ENCODE data around the gene SMIM20.

SMIM20 gene

DNA sequence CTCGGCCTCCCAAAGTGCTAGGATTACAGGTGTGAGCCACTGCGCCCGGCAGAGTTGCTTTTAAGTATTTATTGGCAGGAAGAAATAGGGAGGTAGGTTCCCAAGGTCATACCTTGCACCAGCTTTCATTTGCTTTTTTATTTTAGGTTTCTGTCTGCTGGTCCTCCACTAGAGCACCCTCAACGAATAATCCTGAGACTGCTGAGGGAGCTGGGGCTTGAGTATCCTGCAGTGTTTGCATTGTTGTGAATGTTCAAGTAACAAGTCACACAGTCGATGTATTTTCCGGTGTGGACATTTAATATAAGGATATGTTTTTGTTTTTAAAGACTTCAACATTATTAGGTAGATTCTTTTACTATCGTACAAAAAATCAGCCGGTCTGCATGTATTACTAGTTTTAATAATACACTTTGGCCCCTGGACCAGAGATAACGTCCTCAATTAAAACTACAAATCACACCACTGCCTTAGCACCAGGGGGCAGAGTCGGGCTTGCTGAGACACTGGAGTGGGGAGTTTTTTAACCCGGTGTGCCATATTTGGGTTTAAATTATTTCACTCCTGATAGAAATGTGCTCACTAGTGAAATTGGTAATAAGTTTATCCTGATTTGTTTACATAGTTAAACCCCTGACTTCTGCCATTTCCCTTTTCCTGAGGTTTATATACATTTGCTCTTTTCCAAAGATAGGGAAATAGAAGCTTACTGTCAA is 11.6 kb downstream of the SMIM20 start:
- DNase-seq: peak in 26 of 51 donors; percentile 3 to 64 (median 20)

DNA sequence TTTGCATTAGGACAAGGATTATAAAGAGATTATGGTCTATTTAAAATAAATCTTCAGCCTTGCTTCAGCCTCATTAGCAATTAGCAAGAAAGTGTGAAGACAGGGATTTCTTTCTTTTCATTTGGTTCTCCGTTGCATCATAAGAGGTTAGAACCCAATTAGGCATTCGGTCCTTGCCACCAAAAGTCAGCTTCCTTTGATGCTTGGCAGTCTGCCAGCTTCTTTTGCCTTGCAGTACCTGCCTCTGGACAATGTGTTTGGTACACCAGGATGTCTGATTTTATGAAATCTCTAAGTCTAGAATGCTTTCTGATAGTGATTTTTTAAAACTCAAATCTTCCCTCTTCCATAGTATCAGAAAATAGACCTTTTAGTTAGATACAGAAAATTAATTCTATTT is 12.4 kb downstream of the SMIM20 start:
- DNase-seq: peak in 8 of 51 donors; percentile 1 to 32 (median 11)

- DNase-seq: peak in 1 of 51 donors; percentile 50
These were observed 13.6 kb downstream of the SMIM20 start for GRCh38 chr4:25927361-25928195.

DNA sequence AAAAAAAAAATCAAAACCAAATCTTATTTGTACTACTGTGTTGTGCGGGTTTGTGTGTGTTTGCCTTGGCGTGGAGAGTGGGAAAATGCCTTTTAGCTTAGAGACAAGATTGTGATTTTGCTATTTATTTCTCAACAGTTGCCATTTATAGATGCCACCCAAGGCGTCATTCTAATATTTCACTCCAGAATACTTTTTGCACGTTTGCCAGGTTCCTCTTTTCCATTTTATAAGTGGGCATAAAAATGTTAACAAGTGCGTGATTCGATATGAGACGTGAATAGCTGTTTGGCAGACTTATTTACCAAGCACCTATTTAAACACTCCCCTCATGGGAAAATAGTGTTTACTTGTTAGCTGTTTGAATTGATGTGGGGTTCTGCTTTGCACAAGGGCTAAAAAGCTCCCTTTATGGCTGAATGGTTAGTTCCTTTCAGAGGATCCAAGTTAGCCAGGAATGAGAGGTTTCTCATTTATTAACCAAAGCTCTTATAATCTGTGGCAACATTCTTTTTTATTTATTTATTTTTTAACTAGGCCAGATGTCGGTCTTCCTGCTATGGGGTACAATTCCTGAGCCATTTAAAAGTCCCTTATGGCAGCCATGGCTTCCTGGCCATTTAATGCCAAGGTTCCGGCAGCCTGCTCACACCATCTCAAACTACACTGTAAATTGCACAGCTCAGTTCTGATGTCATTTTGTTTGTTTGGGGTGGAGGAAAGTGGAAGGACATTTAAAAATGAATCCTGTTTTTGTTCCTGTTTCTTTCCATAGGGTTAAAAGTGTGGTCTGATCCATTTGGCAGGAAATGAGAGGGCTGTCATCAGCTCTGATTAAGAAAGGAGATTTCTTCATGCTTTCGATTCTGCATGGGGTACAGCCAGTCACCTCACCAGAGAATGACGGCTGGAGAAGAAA is 14.6 kb downstream of the SMIM20 start:
- no peak for DNase-seq

DNA sequence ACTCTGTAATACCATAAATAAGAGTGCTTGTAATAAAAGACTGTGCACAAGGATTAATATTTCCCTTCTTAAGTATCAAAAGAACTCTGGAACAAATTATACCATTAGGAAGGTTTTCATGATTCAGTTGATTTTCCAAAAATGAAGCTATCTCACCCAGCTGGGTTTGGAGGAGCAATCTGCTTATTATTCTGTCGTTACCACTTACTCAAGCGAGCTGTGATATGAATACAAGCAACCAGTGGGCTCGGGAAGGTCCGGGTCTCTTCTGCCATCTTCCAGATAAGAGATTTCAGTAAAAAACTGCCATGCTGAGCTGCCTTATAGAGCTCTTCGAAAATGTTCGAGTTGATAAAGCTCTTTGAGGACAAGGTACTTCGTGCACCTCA is 15.3 kb downstream of the SMIM20 start:
- peak in 1 of 51 donors; percentile 29 for DNase-seq

DNA sequence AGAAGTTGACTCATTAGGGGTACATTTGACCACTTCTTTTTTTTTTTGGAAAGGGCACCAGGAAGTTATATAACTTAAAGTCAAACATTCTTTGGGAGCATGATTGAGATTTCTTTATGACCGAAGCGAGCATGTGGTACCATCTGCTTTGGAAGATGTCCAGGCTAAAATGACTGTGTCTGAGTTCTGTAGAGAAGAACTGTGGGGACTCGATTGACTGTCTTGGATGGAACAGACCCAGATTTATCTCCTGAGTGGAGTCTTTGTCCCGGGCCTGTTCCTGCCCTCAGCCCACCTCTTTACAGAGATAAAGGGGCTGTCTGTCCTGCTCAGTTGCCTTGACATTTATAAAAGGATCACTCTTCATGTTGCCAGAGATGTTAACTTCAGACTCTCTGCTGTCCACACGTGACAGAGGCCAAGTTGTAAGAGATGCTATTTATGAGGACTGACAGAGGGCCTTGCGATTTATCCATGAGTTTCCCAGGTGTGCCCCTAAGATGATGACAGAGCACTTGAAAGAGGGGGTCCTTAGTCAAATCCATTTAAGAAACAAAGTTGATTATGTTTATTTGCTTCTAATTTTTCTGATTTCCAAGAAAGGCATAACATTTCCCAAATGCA is 16.8 kb downstream of the SMIM20 start:
- DNase-seq: no peak

GRCh38 chr4:25936696-25937095 is 22.7 kb downstream of the SMIM20 start:
- DNase-seq: no peak

GRCh38 chr4:25937801-25938200 is 23.8 kb downstream of the SMIM20 start:
- no peak for DNase-seq

DNA sequence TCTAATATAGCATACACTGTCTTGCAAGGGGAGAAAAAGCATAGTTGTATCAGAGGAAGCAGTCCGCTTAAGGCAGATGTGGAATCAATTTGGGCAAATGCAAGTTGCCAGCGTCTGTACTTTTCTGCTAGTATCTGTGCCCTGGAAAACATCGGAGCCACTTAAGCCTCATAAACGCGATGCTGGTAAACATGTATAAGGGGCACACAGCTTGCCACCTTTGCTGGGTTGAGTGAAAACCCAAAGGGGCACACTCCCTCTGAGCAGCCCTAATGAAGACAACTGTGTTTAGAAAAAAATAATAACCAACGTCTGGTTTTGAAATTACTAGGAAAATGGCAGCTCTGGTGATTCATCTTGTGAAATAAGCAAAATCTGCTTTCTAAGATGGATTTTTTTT is 24.3 kb downstream of the SMIM20 start:
- no peak for DNase-seq

GRCh38 chr4:25938787-25939186 is 24.8 kb downstream of the SMIM20 start:
- DNase-seq: no peak

GRCh38 chr4:25939330-25939729 is 25.3 kb downstream of the SMIM20 start:
- no peak for DNase-seq

DNA sequence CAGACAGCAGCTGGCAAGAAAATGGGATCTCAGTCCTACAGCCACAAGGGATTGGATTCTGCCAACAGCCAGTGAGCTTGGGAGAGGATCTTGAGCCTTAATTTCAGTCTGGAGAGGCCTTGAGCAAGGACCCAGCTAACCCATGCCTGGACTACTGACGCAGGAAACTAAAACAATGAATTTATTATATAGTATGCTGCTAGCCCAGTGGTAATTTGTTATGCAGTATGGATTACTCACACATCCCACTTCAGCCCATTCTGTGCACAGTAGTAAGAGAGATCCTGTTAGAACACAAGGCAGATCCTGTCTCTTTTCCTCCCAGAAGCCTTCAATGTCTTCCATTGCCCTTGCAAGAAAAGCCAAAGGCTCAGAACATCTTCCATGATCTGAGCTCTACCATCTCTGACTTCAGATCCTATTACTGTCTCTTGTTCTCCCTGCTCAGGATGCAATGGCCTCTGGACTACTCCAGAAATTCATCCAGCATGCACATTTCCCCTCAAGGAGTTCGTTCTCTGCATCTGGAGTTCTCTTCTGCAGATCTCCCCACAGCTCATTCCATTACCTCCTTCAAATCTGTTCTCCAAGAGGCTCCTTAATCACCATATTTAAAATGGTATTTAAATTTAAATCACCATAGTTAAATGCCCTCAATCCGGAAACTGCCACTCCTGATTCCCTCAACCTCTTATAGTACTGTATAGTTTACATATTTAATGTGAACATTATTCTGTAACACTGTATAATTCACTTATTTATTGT is 27.6 kb downstream of the SMIM20 start:
- DNase-seq: no peak

DNA sequence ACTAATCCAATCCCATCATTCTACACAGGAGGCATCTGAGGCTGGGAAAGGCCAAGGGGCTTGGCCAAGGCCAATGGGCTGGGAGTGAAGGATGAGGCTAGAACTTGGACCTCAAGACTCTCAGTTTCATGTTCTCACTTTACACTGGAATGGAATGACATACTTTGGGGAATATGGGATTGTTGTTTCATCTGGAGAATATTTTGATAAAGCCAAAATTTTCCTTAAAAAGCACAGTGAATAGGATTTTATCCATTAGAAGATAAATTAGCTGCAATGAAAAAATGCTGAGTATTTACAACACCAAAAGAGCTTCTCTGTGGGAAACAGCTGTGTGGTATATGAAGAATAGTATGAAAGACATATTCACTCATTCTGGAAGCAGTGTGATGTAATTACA is 29.3 kb downstream of the SMIM20 start:
- DNase-seq: no peak

- no peak for DNase-seq
These were observed 29.8 kb downstream of the SMIM20 start for GRCh38 chr4:25943805-25944204.

DNA sequence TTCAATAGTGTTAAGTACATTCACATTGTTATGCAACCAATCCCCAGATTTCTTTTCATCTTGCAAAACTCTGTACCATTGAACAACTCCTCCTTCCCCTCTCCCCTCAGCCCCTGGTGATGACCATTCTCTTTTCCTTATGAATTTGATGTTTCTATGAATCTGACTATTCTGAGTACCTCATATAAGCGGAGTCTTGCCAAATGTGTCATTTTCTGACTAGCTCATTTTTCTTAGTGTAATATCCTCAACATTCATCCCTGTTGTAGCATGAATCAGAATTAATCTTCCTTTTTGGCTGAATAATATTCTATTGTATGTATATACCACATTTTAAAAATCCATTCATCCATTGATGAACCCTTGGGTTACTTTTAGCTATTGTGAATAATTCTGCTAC is 34.0 kb downstream of the SMIM20 start:
- DNase-seq: no peak

DNA sequence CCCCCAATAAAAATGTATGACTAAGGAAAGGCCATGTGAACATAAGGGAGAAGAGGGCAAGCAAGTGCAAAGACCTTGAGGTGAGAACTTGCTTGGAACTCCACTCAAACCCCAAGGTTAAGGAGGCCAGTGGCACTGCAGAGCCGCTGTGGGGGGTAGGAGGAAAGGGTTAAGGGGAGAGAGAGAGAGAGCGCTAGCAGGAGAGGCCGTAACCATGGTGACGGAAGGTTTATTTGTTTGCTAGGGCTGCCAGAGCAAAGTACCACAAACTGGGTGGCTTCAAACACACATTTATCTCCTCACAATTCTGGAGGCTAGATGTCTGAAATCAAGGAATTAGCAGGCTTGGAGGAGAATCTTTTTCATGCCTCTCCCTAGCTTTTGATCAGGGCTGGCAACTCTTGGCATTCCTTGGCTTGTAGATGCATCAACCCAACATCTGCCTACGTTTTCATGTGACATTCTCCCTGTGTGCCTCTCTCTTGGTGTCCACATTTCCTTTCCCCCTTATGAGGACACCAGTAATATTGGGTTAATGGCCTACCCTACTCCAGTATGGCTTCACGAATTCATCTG is 35.2 kb downstream of the SMIM20 start:
- no peak for DNase-seq

DNA sequence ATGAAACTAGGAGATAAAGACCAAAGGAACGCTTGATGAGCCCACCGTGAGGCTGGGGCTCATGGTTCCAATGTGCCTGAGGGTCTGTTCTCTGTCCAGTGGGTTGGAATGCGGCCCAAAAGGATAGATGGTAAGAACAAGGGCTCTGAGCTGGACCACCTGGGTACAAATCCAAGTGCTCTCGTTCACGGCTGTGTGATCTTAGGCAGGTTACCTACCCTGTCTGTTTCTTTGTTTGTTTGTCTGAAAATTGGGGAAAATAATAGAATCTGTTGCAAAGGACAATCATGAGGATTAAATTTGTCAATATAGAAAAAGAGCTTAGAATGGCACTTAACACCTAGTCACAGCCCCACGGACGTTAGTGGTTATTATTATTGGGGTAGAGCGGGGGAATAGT is 36.0 kb downstream of the SMIM20 start:
- no peak for DNase-seq

DNA sequence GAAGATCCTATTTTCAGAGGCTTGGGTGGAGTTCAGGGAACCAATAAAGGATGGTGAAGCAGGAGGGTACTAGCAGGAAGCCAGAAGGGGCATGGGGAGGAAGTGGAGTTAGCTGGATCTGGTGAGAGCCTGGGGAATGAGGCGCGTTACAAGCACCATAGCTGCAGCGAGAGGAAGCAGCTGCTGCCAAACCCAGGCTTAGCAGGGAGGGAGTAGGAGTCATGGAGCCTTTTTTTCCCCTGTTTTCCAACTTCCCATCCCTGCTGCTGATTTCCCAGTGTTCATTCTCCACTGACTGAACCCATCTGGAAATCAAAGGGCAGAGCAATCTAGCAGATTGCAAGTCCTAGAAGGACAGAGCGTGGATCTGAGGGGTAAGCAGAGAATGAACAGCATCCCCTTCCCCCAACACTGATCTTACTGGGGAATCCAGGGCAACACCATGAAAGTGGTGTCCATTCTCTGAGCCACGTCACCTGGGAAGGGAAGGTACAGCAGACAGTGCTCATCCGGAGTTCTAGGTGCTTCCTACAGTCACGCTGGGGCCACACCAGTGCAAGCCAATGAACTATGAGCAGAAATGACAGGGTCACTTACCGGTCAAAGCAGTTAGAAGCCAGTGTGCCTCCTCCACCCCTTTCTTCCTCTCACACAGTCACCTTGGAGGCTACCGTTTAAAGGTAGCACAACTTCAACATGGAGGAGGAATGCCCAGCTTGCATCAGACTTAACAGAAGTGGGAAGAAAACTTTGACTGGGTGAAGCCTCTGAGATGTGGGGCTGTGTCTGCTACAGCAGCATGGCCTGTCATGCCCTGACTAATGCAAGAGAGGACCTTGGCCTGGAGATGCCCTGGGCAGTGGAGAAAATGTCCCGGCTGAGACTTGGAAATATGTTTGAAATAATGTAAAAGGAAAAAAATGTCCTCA is 36.7 kb downstream of the SMIM20 start:
- DNase-seq: peak in 1 of 51 donors; percentile 4

DNA sequence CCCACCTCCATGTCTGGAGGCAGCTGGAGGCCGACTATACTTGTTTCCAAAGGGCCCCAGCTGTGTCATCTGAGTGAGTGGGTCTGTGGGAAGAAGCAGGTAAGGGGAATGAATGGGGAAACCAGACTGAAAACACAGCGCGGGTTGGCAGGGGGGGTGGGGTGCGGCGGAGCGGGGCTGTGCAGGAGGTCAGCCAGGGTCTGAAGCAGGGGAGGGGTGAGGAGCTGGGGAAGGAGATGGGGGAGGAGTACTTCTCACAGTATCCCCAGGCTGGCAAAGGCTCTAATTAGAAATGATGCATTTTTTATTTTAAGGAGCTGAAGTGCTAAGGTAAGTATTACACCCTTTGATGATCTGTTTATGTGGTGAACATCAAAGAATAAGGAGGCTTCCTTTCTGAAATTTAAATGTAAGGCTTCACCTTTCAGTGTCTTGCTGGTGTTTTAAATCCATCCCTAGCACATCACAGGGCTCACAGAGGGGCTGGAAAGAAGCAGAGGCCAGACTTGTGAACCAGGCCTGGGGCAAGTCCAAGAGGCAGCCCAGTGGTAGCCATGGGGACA is 37.5 kb downstream of the SMIM20 start:
- DNase-seq: no peak

All from hypothalamus (tissue), 51 donors.